Activated CD4-positive, alpha-beta T cell treated with anti-CD3 and anti-CD28 coated beads for 36 hours (primary cell): ENCODE data around the gene CACNA1C. TPM values are rescaled to one million over a fixed set of nuclear protein-coding genes. Genes with fewer than 3 reads are reported as not detected.
A peak's percentile ranks its signal among the peaks of the same experiment; 100 is the strongest.

Experiments used
- ATAC-seq: fragments of 200-7000 bp; cut with Tn5 transposase; one replicate; pipeline ENCODE4 v1.10.0; 2021; ENCODE audit warnings: mild to moderate bottlenecking, moderate library complexity
- CTCF ChIA-PET: fragments of 350-600 bp; sonication (Branson Sonifier 250); formaldehyde crosslinking; loops from one replicate; lab custom pipeline; 2021; ENCODE audit warnings: antibody characterized with exemption; lab: Charles Lee
- POLR2A ChIA-PET: fragments of 350-600 bp; sonication (Branson Sonifier 250); formaldehyde crosslinking; loops from one replicate; lab custom pipeline; 2021; ENCODE audit warnings: antibody characterized with exemption, inconsistent platforms; lab: Charles Lee
- DNase-seq: peaks from one replicate; pipeline ENCODE4 v3.0.0-alpha.2; 2020
- H3K27ac Mint-ChIP-seq: one replicate; pipeline ENCODE4 v1.8.0; 2021; ENCODE audit warnings: mixed read lengths
- H3K27me3 Mint-ChIP-seq: one replicate; pipeline ENCODE4 v1.8.0; 2021; ENCODE audit warnings: mixed read lengths
- H3K36me3 Mint-ChIP-seq: one replicate; pipeline ENCODE4 v1.8.0; 2021; ENCODE audit warnings: low read depth, mixed read lengths
- H3K4me1 Mint-ChIP-seq: one replicate; pipeline ENCODE4 v1.8.0; 2021; ENCODE audit warnings: mixed read lengths
- H3K4me3 Mint-ChIP-seq: one replicate; pipeline ENCODE4 v1.8.0; 2021; ENCODE audit warnings: mild to moderate bottlenecking, moderate library complexity, mixed read lengths
- H3K9me3 Mint-ChIP-seq: one replicate; pipeline ENCODE4 v1.8.0; 2021; ENCODE audit warnings: low read depth, mixed read lengths
- intact Hi-C, 2 experiments: fragments of 100-400 bp; cut with DNase I in 1 of 2; cut with micrococcal nuclease in 1 of 2; formaldehyde crosslinking; loops; one replicate each; pipeline versions ENCODE4 v1.14.2 to v1.15.1; 2022 to 2024; cut with DNase I, micrococcal nuclease
- total RNA-seq, 2 experiments: library from RNA; stranded (reverse); gene quantifications; one replicate each; pipeline ENCODE4 v1.2.3, GENCODE V29; 2021

CACNA1C gene
- total RNA-seq, 2 experiments from 2014 or later: 0.11 TPM

DNA sequence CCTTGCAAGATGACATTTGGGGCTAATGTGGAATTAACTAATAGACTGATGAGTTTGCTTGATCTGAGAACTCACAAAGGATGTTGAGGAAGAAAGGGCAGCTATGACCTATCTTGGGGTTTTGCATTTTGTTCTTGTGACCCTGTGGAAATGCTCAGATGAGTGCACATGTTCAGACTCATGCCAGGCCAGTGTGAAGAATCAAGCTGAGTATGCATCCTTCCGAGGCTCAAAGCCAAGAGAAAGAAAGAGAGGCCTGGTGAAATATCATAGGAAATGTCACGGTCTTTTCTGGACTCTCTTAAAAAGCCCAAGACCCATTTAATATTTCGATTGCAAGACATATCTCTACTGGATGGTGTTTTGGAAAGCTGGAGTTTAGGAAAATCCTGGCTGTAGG is 96.3 kb downstream of the CACNA1C start:
- intact Hi-C loops: no loop called here
- POLR2A ChIA-PET: no interaction called here
- H3K27me3 Mint-ChIP-seq: peaks cover 26% of the 10 kb centered on the region
- no peaks in the 10 kb centered on the region for H3K9me3 Mint-ChIP-seq
- H3K27ac Mint-ChIP-seq: no peak overlapping the region
- H3K36me3 Mint-ChIP-seq: no peaks in the 10 kb centered on the region
- H3K4me3 Mint-ChIP-seq: no peak overlapping the region
- DNase-seq (no peak), ATAC-seq (no peak)
- peaks cover 6% of the 10 kb centered on the region for H3K4me1 Mint-ChIP-seq
- CTCF ChIA-PET: no interaction called here

DNA sequence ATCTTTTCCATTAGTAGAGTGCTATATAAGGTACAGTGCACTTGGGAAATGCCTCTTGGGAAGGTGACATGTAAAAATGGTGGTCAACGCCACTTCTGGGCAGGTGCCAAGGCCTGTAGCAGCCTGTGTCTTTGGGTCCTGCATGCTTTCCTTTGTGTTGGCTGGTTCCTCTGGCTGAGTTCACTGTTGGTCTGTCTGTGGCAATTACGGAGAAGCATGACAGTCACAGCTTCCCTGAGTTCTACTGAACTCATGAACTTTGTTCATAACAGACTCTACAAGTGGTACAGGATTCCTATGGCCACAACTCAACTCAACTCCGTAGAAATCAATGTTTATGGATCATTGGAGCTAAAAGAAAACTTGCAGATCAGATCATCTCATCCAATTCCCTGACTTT is 98.0 kb downstream of the CACNA1C start:
- no peaks in the 10 kb centered on the region for H3K36me3 Mint-ChIP-seq
- no peaks in the 10 kb centered on the region for H3K9me3 Mint-ChIP-seq
- DNase-seq (no peak), ATAC-seq (no peak)
- H3K4me1 Mint-ChIP-seq: peaks cover 6% of the 10 kb centered on the region
- ChIA-PET POLR2A (no interaction called here), CTCF (no interaction called here)
- no peak overlapping the region for H3K4me3 Mint-ChIP-seq
- H3K27me3 Mint-ChIP-seq: peaks cover 26% of the 10 kb centered on the region
- no peak overlapping the region for H3K27ac Mint-ChIP-seq
- intact Hi-C loops: no loop called here

DNA sequence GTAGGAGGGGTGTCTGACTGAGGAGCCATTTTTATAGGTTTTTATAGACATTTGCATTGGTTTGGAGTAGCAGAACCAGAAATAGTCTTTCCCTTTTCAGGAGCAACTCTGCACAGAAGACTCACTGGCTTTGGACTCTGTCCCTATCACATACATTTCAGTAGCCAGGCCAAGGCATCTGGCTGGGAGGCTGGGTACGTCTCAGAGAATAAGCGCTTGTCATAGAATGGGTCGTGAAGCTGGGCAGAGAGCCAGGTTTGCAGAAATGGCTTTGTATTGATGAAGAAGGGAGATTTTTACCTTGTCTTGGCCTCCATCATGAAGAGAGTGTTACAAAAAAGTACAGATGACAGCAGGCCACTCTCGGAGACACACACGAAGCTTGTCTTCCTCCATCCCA is 98.6 kb downstream of the CACNA1C start:
- Mint-ChIP-seq H3K27me3 (peaks cover 24% of the 10 kb centered on the region), H3K4me1 (peaks cover 6% of the 10 kb centered on the region), H3K27ac (no peak overlapping the region), H3K4me3 (no peak overlapping the region), H3K36me3 (no peaks in the 10 kb centered on the region), H3K9me3 (no peaks in the 10 kb centered on the region)
- no peak for DNase-seq
- ChIA-PET CTCF (no interaction called here), POLR2A (no interaction called here)
- ATAC-seq: no peak
- intact Hi-C loops: no loop called here

DNA sequence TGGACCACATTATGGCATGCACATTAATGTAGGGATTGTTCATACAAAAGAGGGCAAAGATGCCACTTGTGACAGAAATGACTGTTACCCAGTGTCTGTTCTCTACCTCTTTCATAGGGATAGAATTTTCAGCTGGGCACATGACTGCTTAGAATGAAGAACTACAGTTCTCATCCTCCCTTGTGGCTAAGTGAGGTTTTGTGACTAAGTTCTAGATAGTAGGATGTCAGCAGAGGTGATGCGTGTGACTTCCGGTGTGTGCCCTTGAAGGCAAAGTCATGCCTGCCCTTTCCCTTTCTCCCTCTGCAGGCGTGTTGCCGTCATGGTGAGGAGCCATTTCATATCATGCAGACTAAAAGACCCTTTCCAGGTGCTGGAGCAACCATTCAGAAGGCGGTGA is 99.3 kb downstream of the CACNA1C start:
- Mint-ChIP-seq H3K27ac (no peak overlapping the region), H3K4me3 (no peak overlapping the region), H3K27me3 (peaks cover 21% of the 10 kb centered on the region), H3K9me3 (no peaks in the 10 kb centered on the region), H3K36me3 (no peaks in the 10 kb centered on the region), H3K4me1 (peaks cover 6% of the 10 kb centered on the region)
- DNase-seq: peak; percentile 38
- intact Hi-C loops: no loop called here
- POLR2A ChIA-PET: no interaction called here
- CTCF ChIA-PET: no interaction called here
- ATAC-seq: peak; percentile 78

DNA sequence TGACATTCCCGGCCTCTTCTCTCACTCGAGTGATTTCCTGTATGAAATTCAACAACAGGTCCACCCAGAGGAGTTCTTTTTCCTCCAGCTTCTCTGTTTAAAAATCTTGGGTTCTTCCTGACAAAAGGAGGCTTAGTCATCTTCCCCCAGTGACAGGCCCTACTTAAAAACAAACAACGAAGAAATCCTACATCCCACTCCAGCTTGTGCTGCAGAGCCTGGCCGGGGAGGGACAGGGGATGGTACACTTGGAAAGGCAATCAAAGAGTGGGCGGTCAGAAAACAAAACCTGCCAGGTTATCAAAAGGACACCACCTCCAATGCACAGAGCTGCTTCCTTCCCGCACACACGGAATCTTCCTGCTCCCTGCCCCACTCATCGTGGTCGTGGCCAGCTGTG is 101.3 kb downstream of the CACNA1C start:
- intact Hi-C loops: no loop called here
- ATAC-seq (no peak), DNase-seq (no peak)
- Mint-ChIP-seq H3K27ac (no peak overlapping the region), H3K4me1 (peaks cover 6% of the 10 kb centered on the region), H3K4me3 (no peak overlapping the region), H3K9me3 (no peaks in the 10 kb centered on the region), H3K27me3 (peaks cover 9% of the 10 kb centered on the region), H3K36me3 (no peaks in the 10 kb centered on the region)
- ChIA-PET CTCF (interaction anchor here (1.3 kb wide), 1 partner anchor 430 kb away, joined by 3 read pairs; no protein-coding TSS in a partner anchor), POLR2A (no interaction called here)

DNA sequence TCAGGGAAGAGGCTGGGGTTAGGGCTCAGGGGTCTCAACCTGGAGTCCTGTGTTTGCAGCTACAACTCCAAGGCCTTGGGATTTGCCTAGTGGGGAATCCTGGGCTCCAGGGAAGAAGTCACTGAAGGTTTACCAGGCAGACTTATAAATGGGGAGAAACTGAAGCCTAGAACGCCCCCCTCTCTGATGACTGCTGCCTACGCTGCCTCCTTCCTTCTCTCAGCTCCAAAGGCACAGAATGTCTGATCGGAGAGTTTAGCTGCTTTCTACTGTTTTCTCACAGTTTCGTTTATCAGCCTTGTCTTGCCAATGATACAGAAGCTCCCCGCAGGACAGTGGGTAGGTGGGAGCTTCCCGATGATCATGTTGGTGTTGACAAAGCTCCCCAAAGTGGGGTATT is 101.7 kb downstream of the CACNA1C start:
- no peaks in the 10 kb centered on the region for H3K9me3 Mint-ChIP-seq
- intact Hi-C loops: no loop called here
- ATAC-seq (no peak), DNase-seq (no peak)
- ChIA-PET CTCF (interaction anchor here (1.3 kb wide), 1 partner anchor 429 kb away, joined by 3 read pairs; no protein-coding TSS in a partner anchor), POLR2A (no interaction called here)
- H3K27me3 Mint-ChIP-seq: peaks cover 7% of the 10 kb centered on the region
- no peak overlapping the region for H3K27ac Mint-ChIP-seq
- H3K36me3 Mint-ChIP-seq: no peaks in the 10 kb centered on the region
- peaks cover 6% of the 10 kb centered on the region for H3K4me1 Mint-ChIP-seq
- H3K4me3 Mint-ChIP-seq: no peak overlapping the region

DNA sequence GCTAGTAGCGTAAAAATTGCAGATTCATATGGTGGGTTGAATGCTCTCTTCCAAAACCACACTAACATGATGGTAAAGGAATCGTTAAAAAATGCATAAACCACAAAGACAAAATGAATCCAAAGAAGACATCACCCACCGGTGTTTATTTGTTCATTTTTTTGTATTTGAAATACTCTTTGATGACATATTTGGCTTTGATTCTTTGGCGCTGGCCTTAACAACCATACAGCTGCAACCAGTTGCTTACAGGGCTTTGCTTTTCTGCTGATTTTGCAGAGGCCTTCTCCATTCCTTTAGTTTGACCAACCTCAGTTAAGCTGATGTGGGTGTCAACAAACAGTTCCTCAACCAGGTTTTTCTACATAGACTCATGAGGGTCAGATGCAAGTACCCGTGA is 103.5 kb downstream of the CACNA1C start:
- Mint-ChIP-seq H3K36me3 (no peaks in the 10 kb centered on the region), H3K4me1 (peaks cover 2% of the 10 kb centered on the region), H3K27ac (no peak overlapping the region), H3K4me3 (no peak overlapping the region), H3K27me3 (peaks cover 2% of the 10 kb centered on the region), H3K9me3 (no peaks in the 10 kb centered on the region)
- ChIA-PET POLR2A (interaction anchor here (0.8 kb wide), 1 partner anchor 74 kb away, joined by 3 read pairs; no protein-coding TSS in a partner anchor), CTCF (interaction anchor here (1.1 kb wide), 1 partner anchor 122 kb away, joined by 3 read pairs; no protein-coding TSS in a partner anchor)
- DNase-seq (no peak), ATAC-seq (no peak)
- intact Hi-C loops: no loop called here

DNA sequence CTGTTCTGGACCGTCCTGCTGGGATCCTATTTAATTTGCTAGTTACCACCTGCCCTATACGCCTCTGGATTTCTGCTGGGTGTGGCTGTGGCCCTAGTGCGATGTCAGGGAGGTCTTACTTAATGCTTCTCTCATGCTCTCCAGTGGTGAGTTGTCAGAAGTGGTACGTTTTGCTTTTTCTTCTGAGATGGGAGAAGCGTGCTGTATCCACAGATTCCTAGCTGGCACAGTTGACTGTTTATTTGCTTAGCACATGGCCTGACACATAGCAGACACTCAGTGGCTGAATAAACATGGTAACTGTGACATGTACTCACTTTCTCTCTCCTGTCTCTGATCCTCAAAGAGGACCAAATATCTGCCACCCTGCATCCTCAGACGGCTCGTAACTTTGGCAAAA is 107.3 kb downstream of the CACNA1C start:
- H3K4me1 Mint-ChIP-seq: no peaks in the 10 kb centered on the region
- intact Hi-C loops: no loop called here
- POLR2A ChIA-PET: no interaction called here
- DNase-seq (no peak), ATAC-seq (no peak)
- CTCF ChIA-PET: no interaction called here
- H3K9me3 Mint-ChIP-seq: no peaks in the 10 kb centered on the region
- H3K27me3 Mint-ChIP-seq: peaks cover 3% of the 10 kb centered on the region
- H3K4me3 Mint-ChIP-seq: no peak overlapping the region
- H3K36me3 Mint-ChIP-seq: no peaks in the 10 kb centered on the region
- H3K27ac Mint-ChIP-seq: no peak overlapping the region

DNA sequence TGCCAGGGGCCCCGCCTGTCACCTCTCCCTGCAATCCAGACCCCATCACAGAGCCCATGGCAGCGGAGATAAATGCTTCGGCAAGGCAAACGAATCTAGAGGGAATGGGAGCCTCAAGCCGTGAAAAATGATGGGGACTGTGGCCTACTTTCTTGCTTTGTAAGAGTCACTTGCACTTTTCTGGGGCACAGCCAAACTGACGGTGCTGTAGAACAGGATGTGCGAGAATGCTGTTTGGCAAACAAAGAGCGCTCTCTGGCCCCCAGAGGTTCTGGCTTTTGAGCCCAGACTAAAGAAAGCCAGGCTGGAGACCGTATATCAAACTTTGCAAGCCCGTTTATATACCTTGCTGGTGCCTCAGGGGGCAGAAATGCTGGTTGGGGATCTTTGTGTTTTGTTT is 108.7 kb downstream of the CACNA1C start:
- ATAC-seq (no peak), DNase-seq (no peak)
- CTCF ChIA-PET: no interaction called here
- H3K4me1 Mint-ChIP-seq: no peaks in the 10 kb centered on the region
- peaks cover under 1% of the 10 kb centered on the region for H3K9me3 Mint-ChIP-seq
- POLR2A ChIA-PET: no interaction called here
- no peak overlapping the region for H3K27ac Mint-ChIP-seq
- peaks cover 7% of the 10 kb centered on the region for H3K27me3 Mint-ChIP-seq
- H3K36me3 Mint-ChIP-seq: no peaks in the 10 kb centered on the region
- intact Hi-C loops: no loop called here
- no peak overlapping the region for H3K4me3 Mint-ChIP-seq

DNA sequence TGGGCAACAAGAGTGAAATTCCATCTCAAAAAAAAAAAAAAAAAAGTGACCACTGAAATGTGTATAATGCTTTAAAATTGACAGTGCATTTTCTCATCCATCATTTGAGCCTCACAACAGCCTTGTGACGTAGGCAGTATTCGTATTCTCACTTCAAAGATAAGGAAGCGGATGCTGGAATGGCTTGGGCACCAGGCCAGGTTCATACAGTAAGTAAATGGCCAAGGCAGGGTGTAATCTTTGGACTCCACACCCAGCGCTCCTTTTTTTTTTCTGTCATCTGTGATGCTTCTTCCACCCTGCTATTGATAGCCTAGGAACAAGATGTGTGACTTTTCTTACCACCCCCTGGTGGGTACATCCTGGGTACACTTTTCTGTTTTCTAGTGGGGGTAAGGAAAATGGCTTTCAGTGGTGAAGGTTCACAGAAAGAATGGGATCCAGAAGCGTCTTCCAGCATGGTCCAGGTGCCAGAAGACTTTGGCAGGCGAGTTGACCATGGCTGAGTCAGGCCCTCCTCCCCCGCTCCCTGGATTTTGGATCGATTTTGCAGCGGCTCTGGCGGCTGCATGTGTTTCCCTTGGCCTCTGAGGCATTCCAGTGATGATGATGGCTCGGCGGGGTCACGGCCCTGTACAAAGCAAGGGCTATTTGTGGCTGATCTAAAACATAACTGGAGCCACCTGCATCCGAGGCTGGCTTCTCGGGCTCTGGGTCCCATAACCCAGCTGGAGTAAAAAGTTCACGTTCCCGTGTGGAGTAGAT is 110.6 kb downstream of the CACNA1C start:
- intact Hi-C loops: no loop called here
- no peak for DNase-seq
- peaks cover 10% of the 10 kb centered on the region for H3K9me3 Mint-ChIP-seq
- ChIA-PET POLR2A (no interaction called here), CTCF (no interaction called here)
- ATAC-seq: no peak
- no peaks in the 10 kb centered on the region for H3K4me1 Mint-ChIP-seq
- peaks cover 7% of the 10 kb centered on the region for H3K27me3 Mint-ChIP-seq
- H3K27ac Mint-ChIP-seq: no peak overlapping the region
- no peak overlapping the region for H3K4me3 Mint-ChIP-seq
- H3K36me3 Mint-ChIP-seq: no peaks in the 10 kb centered on the region

DNA sequence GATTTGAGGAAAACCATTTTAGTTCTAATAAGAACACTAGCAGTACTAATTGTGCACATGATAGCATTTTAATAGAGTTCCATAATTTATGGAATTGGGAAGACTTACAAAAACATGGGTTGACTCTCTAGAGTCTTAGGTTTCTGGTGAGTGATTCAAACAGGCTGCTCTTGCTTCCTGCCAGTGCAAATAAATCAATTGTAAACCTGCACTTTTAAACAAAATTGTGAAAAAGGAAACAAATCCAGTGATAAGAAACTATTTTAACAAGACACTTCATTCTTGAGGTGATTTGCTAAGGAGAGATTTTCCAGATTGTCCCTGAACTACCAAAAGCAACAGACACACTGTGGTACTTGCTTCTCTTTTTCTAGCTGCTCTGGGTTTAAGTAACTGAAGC is 112.2 kb downstream of the CACNA1C start:
- intact Hi-C loops: no loop called here
- ChIA-PET POLR2A (no interaction called here), CTCF (no interaction called here)
- no peak overlapping the region for H3K27ac Mint-ChIP-seq
- DNase-seq (no peak), ATAC-seq (no peak)
- H3K9me3 Mint-ChIP-seq: peaks cover 10% of the 10 kb centered on the region
- H3K4me1 Mint-ChIP-seq: no peaks in the 10 kb centered on the region
- no peaks in the 10 kb centered on the region for H3K36me3 Mint-ChIP-seq
- H3K4me3 Mint-ChIP-seq: no peak overlapping the region
- H3K27me3 Mint-ChIP-seq: peaks cover 7% of the 10 kb centered on the region

DNA sequence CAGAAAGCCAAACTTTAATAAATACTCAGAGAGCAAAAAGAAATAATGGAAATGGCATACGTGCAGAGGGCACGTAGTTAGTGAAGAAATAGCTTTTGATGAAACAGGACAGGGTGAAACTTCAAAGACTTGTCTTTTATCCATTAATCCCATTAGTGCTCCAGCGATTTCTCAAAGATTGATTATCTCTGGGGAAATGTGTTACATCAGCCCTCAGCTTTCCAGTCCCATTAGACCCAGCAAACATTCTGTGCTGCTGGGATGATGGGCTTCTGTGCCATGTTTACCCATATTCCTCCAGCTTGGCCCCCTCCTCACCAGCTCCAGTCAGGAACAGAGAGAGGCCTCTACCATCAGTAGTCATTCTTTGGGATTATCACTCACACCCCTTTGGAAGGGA is 113.1 kb downstream of the CACNA1C start:
- H3K27ac Mint-ChIP-seq: no peak overlapping the region
- no peaks in the 10 kb centered on the region for H3K36me3 Mint-ChIP-seq
- CTCF ChIA-PET: no interaction called here
- H3K27me3 Mint-ChIP-seq: peaks cover 7% of the 10 kb centered on the region
- no peaks in the 10 kb centered on the region for H3K4me1 Mint-ChIP-seq
- H3K4me3 Mint-ChIP-seq: no peak overlapping the region
- DNase-seq: no peak
- POLR2A ChIA-PET: no interaction called here
- intact Hi-C loops: no loop called here
- H3K9me3 Mint-ChIP-seq: peaks cover 10% of the 10 kb centered on the region
- no peak for ATAC-seq
